K562 (cell line): Measurements from ENCODE around the gene LRRC8E. TPM values are rescaled to one million over a fixed set of nuclear protein-coding genes. Genes with fewer than 3 reads are reported as not detected.

Experiments
- ATAC-seq: fragments of 200-7000 bp; cut with Tn5 transposase; 3 replicates; pipeline ENCODE4 v1.9.1; 2020; ENCODE audit warnings: moderate library complexity
- BruUV-seq: library from RNA; stranded (reverse); fragments of 400-500 nt; replicated peaks from 2 replicates; lab custom pipeline; 2021; lab: Mats Ljungman, UMichigan
- CTCF ChIA-PET: fragments of 300-600 bp; formaldehyde crosslinking; extraction: SDS; loops from one replicate; lab custom pipeline; 2021; ENCODE audit warnings: low intra/inter-chr PET ratio; lab: Yijun Ruan, JAX
- POLR2A ChIA-PET: fragments of 300-600, 350-650 bp; sonication (Branson Sonifier 250); formaldehyde crosslinking; extraction: SDS; loops from one replicate; lab custom pipeline; 2021; ENCODE audit warnings: antibody characterized with exemption, inconsistent platforms; lab: Yijun Ruan, JAX
- DNase-seq, 4 experiments: peaks; one replicate each; pipeline versions ENCODE4 v3.0.0 to v3.0.0-alpha.2; 2011 to 2018; ENCODE audit warnings: low spot score in 3 of 4, mixed read lengths in 3 of 4; ENCODE audit errors: extremely low read depth in 1 of 4
- FAIRE-seq: peaks from 2 replicates; lab custom pipeline; 2011; peaks lifted over from hg19 to GRCh38; lab: Jason Lieb, UNC
- H2AFZ ChIP-seq: 2 replicates; pipeline ENCODE4 v1.6.0; 2011; ENCODE audit warnings: low read depth, low read length, control low read depth, inconsistent platforms
- H3K27ac ChIP-seq: fragments of 200-600 bp; 3 replicates; pipeline ENCODE4 v1.8.0; 2011; ENCODE audit warnings: low read depth, mild to moderate bottlenecking, control low read depth, inconsistent platforms, low read length, moderate library complexity, mixed read lengths; ENCODE audit errors: extremely low read depth
- H3K27me3 ChIP-seq, 2 experiments: fragments of 300-600 bp in 1 of 2; 2 replicates in 1 of 2; 3 replicates in 1 of 2; pipeline versions ENCODE4 v1.6.0 to v1.8.0; 2011; ENCODE audit warnings: inconsistent platforms in 2 of 2, low read length in 2 of 2, mild to moderate bottlenecking in 1 of 2, mixed read lengths in 1 of 2, moderate library complexity in 1 of 2; ENCODE audit not compliant: control insufficient read depth in 2 of 2, insufficient read depth in 2 of 2
- H3K36me3 ChIP-seq: fragments of 300-600 bp; 3 replicates; pipeline ENCODE4 v1.8.0; 2011; ENCODE audit warnings: mild to moderate bottlenecking, low read length, inconsistent platforms; ENCODE audit not compliant: control insufficient read depth, insufficient read depth
- H3K4me1 ChIP-seq, 2 experiments: fragments of 200-600 bp in 1 of 2; replicated peaks in 1 of 2; 2 replicates in 1 of 2; 3 replicates in 1 of 2; pipeline versions ENCODE4 v1.5.1 to v1.8.0; 2011; ENCODE audit warnings: inconsistent platforms in 2 of 2, low read length in 2 of 2, mild to moderate bottlenecking in 1 of 2, mixed read lengths in 1 of 2, moderate library complexity in 1 of 2; ENCODE audit not compliant: control insufficient read depth in 2 of 2, insufficient read depth in 2 of 2
- H3K4me2 ChIP-seq: 2 replicates; pipeline ENCODE4 v1.6.1; 2011; ENCODE audit warnings: low read length, control low read depth, inconsistent platforms, mixed read lengths; ENCODE audit not compliant: insufficient read depth
- H3K4me3 ChIP-seq: fragments of 200-600 bp; sonication (generic), shearing (Covaris generic); 2 replicates; pipeline ENCODE4 v1.5.1; 2016; ENCODE audit warnings: control low read depth, inconsistent platforms
- H3K79me2 ChIP-seq: fragments of 200-600 bp; 3 replicates; pipeline ENCODE4 v1.8.0; 2011; ENCODE audit warnings: low read length, inconsistent platforms; ENCODE audit not compliant: control insufficient read depth, insufficient read depth
- H3K9ac ChIP-seq, 2 experiments: 2 replicates each; pipeline versions ENCODE4 v1.6.0 to v1.6.1; 2011; ENCODE audit warnings: low read depth in 2 of 2, low read length in 2 of 2, control low read depth in 1 of 2, inconsistent platforms in 1 of 2, mild to moderate bottlenecking in 1 of 2, mixed read lengths in 1 of 2; ENCODE audit not compliant: insufficient read depth in 1 of 2
- H3K9me1 ChIP-seq: one replicate; pipeline ENCODE4 v1.6.0; 2011; ENCODE audit warnings: inconsistent platforms, mild to moderate bottlenecking, low read length, moderate library complexity; ENCODE audit not compliant: control insufficient read depth, insufficient read depth
- H3K9me3 ChIP-seq: replicated peaks from 2 replicates; pipeline ENCODE4 v1.5.1; 2011; ENCODE audit warnings: low read depth, low read length, inconsistent platforms; ENCODE audit not compliant: control insufficient read depth, insufficient read depth
- H4K20me1 ChIP-seq: replicated peaks from 2 replicates; pipeline ENCODE4 v1.6.1; 2011; ENCODE audit warnings: low read length, inconsistent platforms, mixed read lengths; ENCODE audit not compliant: control insufficient read depth, insufficient read depth
- CC2D1A ChIP-seq: fragments of 450-650 bp; IDR thresholded peaks from 2 replicates; pipeline ENCODE4 v1.6.1; 2017; ENCODE audit warnings: mild to moderate bottlenecking
- CEBPB ChIP-seq: fragments of 450-650 bp; IDR thresholded peaks from 2 replicates; pipeline ENCODE4 v1.6.1; 2016; ENCODE audit warnings: missing genetic modification characterization, missing compliant biosample characterization
- CTCF ChIP-seq, 3 experiments: IDR thresholded peaks in 2 of 3; conservative IDR thresholded peaks in 1 of 3; 2 replicates each; pipeline ENCODE4 v1.5.1; 2011 to 2012; ENCODE audit warnings: low read length in 3 of 3, mild to moderate bottlenecking in 3 of 3, control low read depth in 2 of 3, improper control_type of control experiment in 1 of 3, inconsistent platforms in 1 of 3, low read depth in 1 of 3, mixed read lengths in 1 of 3, moderate library complexity in 1 of 3; ENCODE audit not compliant: insufficient read depth in 2 of 3
- FOXA3 ChIP-seq, 2 experiments: fragments of 450-650 bp in 1 of 2; sonication (generic) in 1 of 2; formaldehyde crosslinking; IDR thresholded peaks in 1 of 2; conservative IDR thresholded peaks in 1 of 2; 2 replicates each; pipeline versions ENCODE4 v1.4.0 to v1.8.0; 2020 to 2022; ENCODE audit warnings: mild to moderate bottlenecking in 2 of 2, missing genetic modification reagents in 1 of 2
- POLR2G ChIP-seq: fragments of 200-400 bp; formaldehyde crosslinking; IDR thresholded peaks from 2 replicates; pipeline ENCODE4 v1.6.1; 2017; ENCODE audit warnings: low read depth, mild to moderate bottlenecking, antibody characterized with exemption, low read length, moderate library complexity
- RBFOX2 ChIP-seq: fragments of 200-400 bp; formaldehyde crosslinking; IDR thresholded peaks from 2 replicates; pipeline ENCODE4 v1.6.1; 2017; ENCODE audit warnings: low read depth, mild to moderate bottlenecking, low read length, moderate library complexity
- RBM15 ChIP-seq: fragments of 200-400 bp; formaldehyde crosslinking; IDR thresholded peaks from 2 replicates; pipeline ENCODE4 v1.6.1; 2018; ENCODE audit warnings: mild to moderate bottlenecking, low read length, moderate library complexity; ENCODE audit not compliant: insufficient read depth
- TAF7 ChIP-seq: fragments of 450-650 bp; IDR thresholded peaks from 2 replicates; pipeline ENCODE4 v1.6.1; 2016; ENCODE audit warnings: missing genetic modification characterization, missing compliant biosample characterization
- ZBTB7A ChIP-seq: IDR thresholded peaks from 2 replicates; pipeline ENCODE4 v1.6.1; 2011; ENCODE audit warnings: low read depth, mild to moderate bottlenecking, low read length, moderate library complexity, borderline replicate concordance; ENCODE audit not compliant: control insufficient read depth
- ZNF143 ChIP-seq: sonication (generic); formaldehyde crosslinking; IDR thresholded peaks from 2 replicates; pipeline ENCODE4 v1.9.0; 2022; ENCODE audit warnings: mild to moderate bottlenecking, missing genetic modification reagents
- WGBS: fragments of 100-300 bp; shearing (Covaris generic); methylation state at CpG from one replicate; pipeline ENCODE4 v1.1.6; 2016; ENCODE audit warnings: low coverage, mixed read lengths; ENCODE audit not compliant: insufficient coverage; ENCODE audit errors: missing lambda C conversion rate; 5-methylcytosine and 5-hydroxymethylcytosine counted together
- in situ Hi-C: fragments of 300-500 bp; cut with MboI; formaldehyde crosslinking; loops from 4 replicates; pipeline ENCODE4 v1.15.0; 2018; ENCODE audit warnings: inconsistent platforms, mixed read lengths
- intact Hi-C: fragments of 100-400 bp; cut with micrococcal nuclease; formaldehyde crosslinking; loops from 2 replicates; pipeline ENCODE4 v1.14.2; 2022
- polyA plus RNA-seq, 8 experiments: library from polyadenylated mRNA; depleted of rRNA in 4 of 8; stranded (reverse) in 5 of 8; unstranded in 3 of 8; fragments of >200 nt; fragmentation: Nextera tagmentation in 2 of 8; fragmentation: Illumina TruSeq in 1 of 8; extraction: Ambion mirVana in 2 of 8; extraction: Trizol in 1 of 8; gene quantifications; 2 replicates each; pipeline versions ENCODE4 v1.2.1 to v1.2.3, GENCODE V29; 2011 to 2014; ENCODE audit warnings: inconsistent platforms in 1 of 8, missing spikeins in 1 of 8
- total RNA-seq, 7 experiments: library from RNA; depleted of rRNA in 6 of 7; stranded (reverse); fragments of >200 nt in 6 of 7; fragmentation: Illumina TruSeq in 2 of 7; extraction: Trizol in 2 of 7; gene quantifications; 2 replicates each; pipeline versions ENCODE4 v1.2.1 to v1.2.3, GENCODE V29; 2011 to 2021; ENCODE audit warnings: low replicate concordance in 1 of 7
- TF ChIP-seq, protein P1 (sequence below): sonication (generic); formaldehyde crosslinking; IDR thresholded peaks from 2 replicates; pipeline ENCODE4 v1.8.1; 2023; ENCODE audit warnings: mild to moderate bottlenecking, missing genetic modification reagents

Gene LRRC8E
- total and polyA plus RNA-seq, 9 of the 15 experiments (the other 6 are each of a cell fraction or from before 2014, with no cell fraction given), result 0.08 to 5.7 (median 3.5) TPM; not detected in 1

DNA sequence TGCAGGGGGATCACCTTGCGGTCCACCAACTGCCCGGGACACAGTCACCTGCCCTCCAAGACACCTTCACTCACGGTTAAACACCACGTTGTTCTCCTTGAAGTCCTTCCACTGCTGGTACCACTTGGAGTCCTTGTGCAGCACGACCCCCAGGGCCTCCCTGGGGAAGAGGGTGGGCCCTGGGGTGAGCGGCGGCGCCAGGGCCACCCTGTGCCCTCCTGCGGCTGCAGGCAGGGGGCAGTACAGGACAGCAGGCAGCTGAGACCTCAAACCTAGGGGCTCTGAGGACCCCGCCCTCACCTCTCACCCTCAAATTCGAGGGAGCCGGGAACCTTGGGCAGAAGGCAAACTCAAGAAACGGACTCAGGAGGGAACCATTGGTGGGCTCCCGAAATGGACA is 45.1 kb downstream of the LRRC8E start:
- TF ChIP-seq CC2D1A, result no peak
- TF ChIP-seq, protein P1, sequence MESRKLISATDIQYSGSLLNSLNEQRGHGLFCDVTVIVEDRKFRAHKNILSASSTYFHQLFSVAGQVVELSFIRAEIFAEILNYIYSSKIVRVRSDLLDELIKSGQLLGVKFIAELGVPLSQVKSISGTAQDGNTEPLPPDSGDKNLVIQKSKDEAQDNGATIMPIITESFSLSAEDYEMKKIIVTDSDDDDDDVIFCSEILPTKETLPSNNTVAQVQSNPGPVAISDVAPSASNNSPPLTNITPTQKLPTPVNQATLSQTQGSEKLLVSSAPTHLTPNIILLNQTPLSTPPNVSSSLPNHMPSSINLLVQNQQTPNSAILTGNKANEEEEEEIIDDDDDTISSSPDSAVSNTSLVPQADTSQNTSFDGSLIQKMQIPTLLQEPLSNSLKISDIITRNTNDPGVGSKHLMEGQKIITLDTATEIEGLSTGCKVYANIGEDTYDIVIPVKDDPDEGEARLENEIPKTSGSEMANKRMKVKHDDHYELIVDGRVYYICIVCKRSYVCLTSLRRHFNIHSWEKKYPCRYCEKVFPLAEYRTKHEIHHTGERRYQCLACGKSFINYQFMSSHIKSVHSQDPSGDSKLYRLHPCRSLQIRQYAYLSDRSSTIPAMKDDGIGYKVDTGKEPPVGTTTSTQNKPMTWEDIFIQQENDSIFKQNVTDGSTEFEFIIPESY (CRISPR knock-in tag), result peak; percentile 43; the same call in 1 of the 2 replicates
- TF ChIP-seq POLR2G, result peak; percentile 58; the same call in 1 of the 2 replicates
- TF ChIP-seq ZNF143, result no peak
- TF ChIP-seq CTCF (IDR thresholded peaks at IDR 0.05 in 2 of 3, conservative IDR thresholded peaks at IDR 0.05 in 1 of 3; ENCODE audit: insufficient read depth in 2 of 3, low read depth in 1 of 3, low read length in 3 of 3), result peak; percentile 35 to 54 (median 42); a peak in 4 of 6 replicates
- no peak for TF ChIP-seq CEBPB (tag)
- peak; percentile 37; the same call in 1 of the 2 replicates for TF ChIP-seq ZBTB7A
- TF ChIP-seq RBM15, result no peak
- TF ChIP-seq TAF7, result no peak
- TF ChIP-seq FOXA3 (CRISPR knock-in tag; conservative IDR thresholded peaks at IDR 0.05 in 1 of 2, IDR thresholded peaks at IDR 0.05 in 1 of 2), result no peak
- peak; percentile 34 for TF ChIP-seq RBFOX2
- TF ChIP-seq, all 486 proteins: peak for 5
- ChIA-PET CTCF (no interaction called here), POLR2A (interaction anchor here (0.7 to 1.2 kb wide), 3 partner anchors 9 to 102 kb away, joined by 3 to 5 read pairs (median 4); partner anchors contain the start of gene TIMM44)
- in situ Hi-C loops (no loop called here), intact Hi-C loops (no loop called here)
- Histone ChIP-seq H2AFZ (no peak overlapping the region), H4K20me1 (peaks cover 7% of the 10 kb centered on the region), H3K4me1 (peaks cover 0 to 48% of the 10 kb centered on the region in 2 experiments; a peak in 3 of 5 replicates), H3K4me3 (no peak overlapping the region), H3K27ac (no peak overlapping the region), H3K9me1 (no peaks in the 10 kb centered on the region), H3K79me2 (peaks cover 8% of the 10 kb centered on the region), H3K9ac (no peak overlapping the region), H3K4me2 (no peak overlapping the region), H3K9me3 (no peaks in the 10 kb centered on the region), H3K27me3 (no peaks in the 10 kb centered on the region), H3K36me3 (peaks cover 87% of the 10 kb centered on the region)
- FAIRE-seq (no peak), DNase-seq (no peak), ATAC-seq (peak; percentile 15; the same call in 2 of the 3 replicates)
- WGBS, result 84% methylated on average over 14 of the region's 14 CpGs
- no TSS peak for BruUV-seq
